Measurements from ENCODE around the gene CFAP20DC. TPM values are rescaled to one million over a fixed set of nuclear protein-coding genes. Genes with fewer than 3 reads are reported as not detected.
"Not testable (repeated sequence)": the region's sequence is repeated elsewhere in the genome, so short reads cannot be mapped to it uniquely, and the experiment has no call there.

CFAP20DC gene
- polyA plus RNA-seq, 2 donors, result 8.1 to 14.1 TPM

GRCh38 chr3:58725326-58725853, 324.4 kb downstream of the CFAP20DC start:
- WGBS, 2 donors, result 75 to 77% methylated on average over 7 of the region's 7 CpGs
- no peak overlapping the region for H3K27ac ChIP-seq (ENCODE audit: low read depth in 2 of 2, low read length in 1 of 2)
- no peaks in the 10 kb centered on the region for H3K27me3 ChIP-seq (ENCODE audit: control insufficient read depth in 1 of 2, insufficient read depth in 2 of 2, low read length in 2 of 2)
- H3K4me1 ChIP-seq (ENCODE audit: control insufficient read depth in 2 of 2, insufficient read depth in 2 of 2, low read length in 1 of 2), result no peaks in the 10 kb centered on the region
- no peaks in the 10 kb centered on the region for H3K36me3 ChIP-seq (ENCODE audit: control insufficient read depth in 2 of 2, insufficient read depth in 2 of 2, low read length in 1 of 2)
- H3K9me3 ChIP-seq (ENCODE audit: control insufficient read depth in 2 of 2, insufficient read depth in 1 of 2, low read depth in 1 of 2, low read length in 1 of 2), result no peaks in the 10 kb centered on the region
- H3K4me3 ChIP-seq (ENCODE audit: low read depth in 1 of 2, low read length in 2 of 2), result no peak overlapping the region

GRCh38 chr3:58724336-58724735, 325.5 kb downstream of the CFAP20DC start:
- no peaks in the 10 kb centered on the region for H3K36me3 ChIP-seq (ENCODE audit: control insufficient read depth in 2 of 2, insufficient read depth in 2 of 2, low read length in 1 of 2)
- no peak overlapping the region for H3K27ac ChIP-seq (ENCODE audit: low read depth in 2 of 2, low read length in 1 of 2)
- 72 to 77% methylated on average over 11 of the region's 11 CpGs for WGBS, 2 donors
- H3K4me3 ChIP-seq (ENCODE audit: low read depth in 1 of 2, low read length in 2 of 2), result no peak overlapping the region
- no peaks in the 10 kb centered on the region for H3K9me3 ChIP-seq (ENCODE audit: control insufficient read depth in 2 of 2, insufficient read depth in 1 of 2, low read depth in 1 of 2, low read length in 1 of 2)
- H3K4me1 ChIP-seq (ENCODE audit: control insufficient read depth in 2 of 2, insufficient read depth in 2 of 2, low read length in 1 of 2), result no peaks in the 10 kb centered on the region
- no peaks in the 10 kb centered on the region for H3K27me3 ChIP-seq (ENCODE audit: control insufficient read depth in 1 of 2, insufficient read depth in 2 of 2, low read length in 2 of 2)

GRCh38 chr3:58723173-58723572, 326.7 kb downstream of the CFAP20DC start:
- Histone ChIP-seq H3K36me3 (ENCODE audit: control insufficient read depth in 2 of 2, insufficient read depth in 2 of 2, low read length in 1 of 2) (no peaks in the 10 kb centered on the region), H3K4me3 (ENCODE audit: low read depth in 1 of 2, low read length in 2 of 2) (no peak overlapping the region), H3K27ac (ENCODE audit: low read depth in 2 of 2, low read length in 1 of 2) (no peak overlapping the region), H3K27me3 (ENCODE audit: control insufficient read depth in 1 of 2, insufficient read depth in 2 of 2, low read length in 2 of 2) (no peaks in the 10 kb centered on the region), H3K4me1 (ENCODE audit: control insufficient read depth in 2 of 2, insufficient read depth in 2 of 2, low read length in 1 of 2) (no peaks in the 10 kb centered on the region), H3K9me3 (ENCODE audit: control insufficient read depth in 2 of 2, insufficient read depth in 1 of 2, low read depth in 1 of 2, low read length in 1 of 2) (no peaks in the 10 kb centered on the region)
- WGBS, 2 donors, result 55 to 60% methylated on average over 3 of the region's 3 CpGs

GRCh38 chr3:58722561-58722960, 327.3 kb downstream of the CFAP20DC start:
- no peaks in the 10 kb centered on the region for H3K27me3 ChIP-seq (ENCODE audit: control insufficient read depth in 1 of 2, insufficient read depth in 2 of 2, low read length in 2 of 2)
- H3K27ac ChIP-seq (ENCODE audit: low read depth in 2 of 2, low read length in 1 of 2), result no peak overlapping the region
- no peaks in the 10 kb centered on the region for H3K4me1 ChIP-seq (ENCODE audit: control insufficient read depth in 2 of 2, insufficient read depth in 2 of 2, low read length in 1 of 2)
- H3K9me3 ChIP-seq (ENCODE audit: control insufficient read depth in 2 of 2, insufficient read depth in 1 of 2, low read depth in 1 of 2, low read length in 1 of 2), result no peaks in the 10 kb centered on the region
- 55 to 67% methylated on average over 4 of the region's 4 CpGs for WGBS, 2 donors
- H3K36me3 ChIP-seq (ENCODE audit: control insufficient read depth in 2 of 2, insufficient read depth in 2 of 2, low read length in 1 of 2), result no peaks in the 10 kb centered on the region
- H3K4me3 ChIP-seq (ENCODE audit: low read depth in 1 of 2, low read length in 2 of 2), result no peak overlapping the region

GRCh38 chr3:58720526-58720925, 329.3 kb downstream of the CFAP20DC start:
- Histone ChIP-seq H3K36me3 (ENCODE audit: control insufficient read depth in 2 of 2, insufficient read depth in 2 of 2, low read length in 1 of 2) (no peaks in the 10 kb centered on the region), H3K4me3 (ENCODE audit: low read depth in 1 of 2, low read length in 2 of 2) (no peak overlapping the region), H3K4me1 (ENCODE audit: control insufficient read depth in 2 of 2, insufficient read depth in 2 of 2, low read length in 1 of 2) (no peaks in the 10 kb centered on the region), H3K9me3 (ENCODE audit: control insufficient read depth in 2 of 2, insufficient read depth in 1 of 2, low read depth in 1 of 2, low read length in 1 of 2) (no peaks in the 10 kb centered on the region), H3K27ac (ENCODE audit: low read depth in 2 of 2, low read length in 1 of 2) (no peak overlapping the region), H3K27me3 (ENCODE audit: control insufficient read depth in 1 of 2, insufficient read depth in 2 of 2, low read length in 2 of 2) (no peaks in the 10 kb centered on the region)
- WGBS, 2 donors, result 45 to 55% methylated on average over 3 of the region's 3 CpGs

- 73 to 76% methylated on average over 2 of the region's 2 CpGs for WGBS, 2 donors
- no peak overlapping the region for H3K27ac ChIP-seq (ENCODE audit: low read depth in 2 of 2, low read length in 1 of 2)
These were observed 330.1 kb downstream of the CFAP20DC start for GRCh38 chr3:58719684-58720083.

GRCh38 chr3:58713715-58714401, 336.0 kb downstream of the CFAP20DC start:
- H3K27me3 ChIP-seq (ENCODE audit: control insufficient read depth in 1 of 2, insufficient read depth in 2 of 2, low read length in 2 of 2), result no peaks in the 10 kb centered on the region
- H3K4me1 ChIP-seq (ENCODE audit: control insufficient read depth in 2 of 2, insufficient read depth in 2 of 2, low read length in 1 of 2), result no peaks in the 10 kb centered on the region
- no peak overlapping the region for H3K27ac ChIP-seq (ENCODE audit: low read depth in 2 of 2, low read length in 1 of 2)
- WGBS, 2 donors, result 79 to 83% methylated on average over 3 of the region's 3 CpGs
- H3K9me3 ChIP-seq (ENCODE audit: control insufficient read depth in 2 of 2, insufficient read depth in 1 of 2, low read depth in 1 of 2, low read length in 1 of 2), result peaks cover 0 to 2% of the 10 kb centered on the region in 2 donors
- no peaks in the 10 kb centered on the region for H3K36me3 ChIP-seq (ENCODE audit: control insufficient read depth in 2 of 2, insufficient read depth in 2 of 2, low read length in 1 of 2)
- H3K4me3 ChIP-seq (ENCODE audit: low read depth in 1 of 2, low read length in 2 of 2), result no peak overlapping the region

More at GRCh38 chr3:58719684-58720083, 330.1 kb downstream of the CFAP20DC start:
- no peaks in the 10 kb centered on the region for H3K4me1 ChIP-seq (ENCODE audit: control insufficient read depth in 2 of 2, insufficient read depth in 2 of 2, low read length in 1 of 2)
- H3K36me3 ChIP-seq (ENCODE audit: control insufficient read depth in 2 of 2, insufficient read depth in 2 of 2, low read length in 1 of 2), result no peaks in the 10 kb centered on the region
- H3K27me3 ChIP-seq (ENCODE audit: control insufficient read depth in 1 of 2, insufficient read depth in 2 of 2, low read length in 2 of 2), result no peaks in the 10 kb centered on the region
- H3K9me3 ChIP-seq (ENCODE audit: control insufficient read depth in 2 of 2, insufficient read depth in 1 of 2, low read depth in 1 of 2, low read length in 1 of 2), result peaks cover 0 to 2% of the 10 kb centered on the region in 2 donors
- no peak overlapping the region for H3K4me3 ChIP-seq (ENCODE audit: low read depth in 1 of 2, low read length in 2 of 2)

- no peaks in the 10 kb centered on the region for H3K36me3 ChIP-seq (ENCODE audit: control insufficient read depth in 2 of 2, insufficient read depth in 2 of 2, low read length in 1 of 2)
These were observed 338.0 kb downstream of the CFAP20DC start for GRCh38 chr3:58711871-58712270.

GRCh38 chr3:58708983-58709382, 340.8 kb downstream of the CFAP20DC start:
- 83 to 87% methylated on average over 3 of the region's 3 CpGs for WGBS, 2 donors
- not testable (repeated sequence) for H3K27ac ChIP-seq (ENCODE audit: low read depth in 2 of 2, low read length in 1 of 2); H3K36me3 ChIP-seq (ENCODE audit: control insufficient read depth in 2 of 2, insufficient read depth in 2 of 2, low read length in 1 of 2); H3K4me1 ChIP-seq (ENCODE audit: control insufficient read depth in 2 of 2, insufficient read depth in 2 of 2, low read length in 1 of 2); H3K27me3 ChIP-seq (ENCODE audit: control insufficient read depth in 1 of 2, insufficient read depth in 2 of 2, low read length in 2 of 2); H3K4me3 ChIP-seq (ENCODE audit: low read depth in 1 of 2, low read length in 2 of 2); H3K9me3 ChIP-seq (ENCODE audit: control insufficient read depth in 2 of 2, insufficient read depth in 1 of 2, low read depth in 1 of 2, low read length in 1 of 2)

More at GRCh38 chr3:58711871-58712270, 338.0 kb downstream of the CFAP20DC start:
- H3K4me1 ChIP-seq (ENCODE audit: control insufficient read depth in 2 of 2, insufficient read depth in 2 of 2, low read length in 1 of 2), result no peaks in the 10 kb centered on the region
- WGBS, 2 donors, result 82 to 85% methylated on average over 8 of the region's 8 CpGs
- H3K9me3 ChIP-seq (ENCODE audit: control insufficient read depth in 2 of 2, insufficient read depth in 1 of 2, low read depth in 1 of 2, low read length in 1 of 2), result peaks cover 0 to 2% of the 10 kb centered on the region in 2 donors
- H3K4me3 ChIP-seq (ENCODE audit: low read depth in 1 of 2, low read length in 2 of 2), result no peak overlapping the region
- H3K27me3 ChIP-seq (ENCODE audit: control insufficient read depth in 1 of 2, insufficient read depth in 2 of 2, low read length in 2 of 2), result no peaks in the 10 kb centered on the region
- no peak overlapping the region for H3K27ac ChIP-seq (ENCODE audit: low read depth in 2 of 2, low read length in 1 of 2)

Measured in esophagus (tissue), 2 donors.